IPS-15b (cell line): ENCODE data around the gene PPM1B.
"Not testable (repeated sequence)": the region's sequence is repeated elsewhere in the genome, so short reads cannot be mapped to it uniquely, and the experiment has no call there.

Source experiments
- H3K27me3 ChIP-seq: one replicate; pipeline ENCODE4 v1.6.1; 2013; ENCODE audit warnings: low read length; ENCODE audit not compliant: control insufficient read depth, insufficient read depth
- H3K36me3 ChIP-seq: one replicate; pipeline ENCODE4 v1.6.1; 2013; ENCODE audit warnings: low read length; ENCODE audit not compliant: control insufficient read depth, insufficient read depth
- H3K4me1 ChIP-seq: one replicate; pipeline ENCODE4 v1.6.1; 2013; ENCODE audit warnings: mild to moderate bottlenecking, low read length; ENCODE audit not compliant: control insufficient read depth, insufficient read depth
- H3K4me3 ChIP-seq: one replicate; pipeline ENCODE4 v1.5.1; 2013; ENCODE audit warnings: low read depth, low read length
- H3K9ac ChIP-seq: one replicate; pipeline ENCODE4 v1.6.1; 2013; ENCODE audit warnings: low read depth, mild to moderate bottlenecking, low read length
- H3K9me3 ChIP-seq: one replicate; pipeline ENCODE4 v1.6.1; 2013; ENCODE audit warnings: mild to moderate bottlenecking, low read length; ENCODE audit not compliant: control insufficient read depth, insufficient read depth

The PPM1B gene

DNA sequence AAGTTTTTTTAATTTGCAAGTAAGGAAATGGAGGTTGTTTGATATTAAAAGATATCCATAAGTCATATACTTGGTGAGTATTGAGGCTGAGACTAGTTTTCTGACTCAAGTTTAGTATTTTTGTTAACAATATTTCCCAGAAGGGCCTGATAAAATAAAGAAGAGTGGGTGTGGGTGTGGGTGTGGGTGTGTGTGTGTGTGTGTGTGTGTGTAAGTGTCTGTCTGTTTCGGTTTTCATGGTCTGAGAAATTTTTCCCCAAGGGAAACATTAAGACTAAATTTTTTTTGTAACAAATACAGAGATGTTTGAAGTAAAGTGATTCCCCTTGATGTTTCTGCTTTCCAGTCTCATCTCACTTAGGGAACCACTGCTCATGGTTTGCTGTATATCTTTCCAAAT, 36.5 kb downstream of the PPM1B start:
- H3K4me1 ChIP-seq = peaks cover 1% of the 10 kb centered on the region
- no peak overlapping the region for H3K9ac ChIP-seq
- H3K4me3 ChIP-seq = no peak overlapping the region
- peaks cover 3% of the 10 kb centered on the region for H3K36me3 ChIP-seq
- no peaks in the 10 kb centered on the region for H3K27me3 ChIP-seq
- H3K9me3 ChIP-seq = no peaks in the 10 kb centered on the region

DNA sequence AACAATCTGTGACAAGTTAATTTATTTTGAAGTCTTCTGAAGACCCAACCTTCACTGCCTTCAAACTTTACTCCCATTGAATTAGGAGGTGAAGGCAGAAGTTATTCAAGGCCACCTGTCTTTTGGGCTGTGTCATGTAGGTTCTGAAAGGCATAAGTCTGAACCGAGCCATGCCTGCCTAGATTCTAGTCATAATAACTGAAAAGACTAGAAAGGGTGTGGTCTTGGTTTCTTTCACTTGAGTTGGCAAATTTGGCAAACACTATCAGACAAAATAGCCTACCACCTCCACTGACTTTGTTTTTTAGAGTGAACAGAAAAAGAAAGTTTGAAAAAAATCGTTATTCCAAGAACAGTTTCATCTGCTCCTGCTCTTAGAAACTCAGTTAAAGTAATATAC, 38.4 kb downstream of the PPM1B start:
- Histone ChIP-seq H3K9ac (no peak overlapping the region), H3K9me3 (no peaks in the 10 kb centered on the region), H3K27me3 (no peaks in the 10 kb centered on the region), H3K4me1 (no peaks in the 10 kb centered on the region), H3K36me3 (no peaks in the 10 kb centered on the region), H3K4me3 (no peak overlapping the region)

DNA sequence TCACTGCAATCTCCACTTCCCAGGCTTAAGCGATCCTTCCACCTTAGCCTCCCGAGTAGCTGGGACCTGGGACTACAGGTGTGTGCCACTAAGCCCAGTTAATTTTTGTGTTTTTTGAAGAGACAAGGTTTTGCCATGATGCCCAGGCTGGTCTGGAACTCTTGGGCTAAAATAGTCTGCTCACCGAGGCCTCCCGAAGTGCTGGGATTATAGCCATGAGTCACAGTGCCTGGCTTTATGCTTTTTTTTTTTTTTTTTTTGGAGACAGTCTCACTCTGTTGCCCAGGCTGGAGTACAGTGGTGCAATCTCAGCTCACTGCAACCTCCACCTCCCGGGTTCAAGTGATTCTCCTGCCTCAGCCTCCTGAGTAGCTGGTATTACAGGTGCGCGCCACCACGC, 39.0 kb downstream of the PPM1B start:
- not testable (repeated sequence) for H3K9ac ChIP-seq, H3K9me3 ChIP-seq, H3K27me3 ChIP-seq, H3K4me1 ChIP-seq, H3K4me3 ChIP-seq, H3K36me3 ChIP-seq

- Histone ChIP-seq H3K4me3 (no peak overlapping the region), H3K36me3 (peaks cover 4% of the 10 kb centered on the region), H3K27me3 (no peaks in the 10 kb centered on the region), H3K9me3 (no peaks in the 10 kb centered on the region), H3K9ac (no peak overlapping the region), H3K4me1 (no peaks in the 10 kb centered on the region)
Measured at GRCh38 chr2:44210362-44210761, 41.7 kb downstream of the PPM1B start.

DNA sequence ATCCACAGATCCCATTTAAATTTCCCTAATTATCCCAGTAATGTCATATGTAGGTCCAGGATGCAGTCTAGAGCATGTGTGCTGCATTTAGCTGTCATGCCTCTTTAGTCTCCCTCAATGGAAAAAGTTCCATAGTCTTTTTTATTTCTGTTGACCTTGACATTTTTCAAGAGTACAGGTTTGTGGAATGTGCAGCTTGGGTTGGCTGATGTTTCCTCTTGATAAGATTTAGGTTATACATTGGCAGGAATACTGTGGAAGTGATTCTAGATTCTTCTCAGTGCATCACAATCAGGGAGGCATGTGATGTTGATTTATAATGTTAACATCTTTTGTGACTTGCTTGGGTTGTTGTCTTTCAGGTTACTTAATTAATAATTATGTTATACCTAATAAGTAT, 42.5 kb downstream of the PPM1B start:
- Histone ChIP-seq H3K36me3 (peaks cover 4% of the 10 kb centered on the region), H3K4me1 (no peaks in the 10 kb centered on the region), H3K4me3 (no peak overlapping the region), H3K9me3 (no peaks in the 10 kb centered on the region), H3K9ac (no peak overlapping the region), H3K27me3 (no peaks in the 10 kb centered on the region)

DNA sequence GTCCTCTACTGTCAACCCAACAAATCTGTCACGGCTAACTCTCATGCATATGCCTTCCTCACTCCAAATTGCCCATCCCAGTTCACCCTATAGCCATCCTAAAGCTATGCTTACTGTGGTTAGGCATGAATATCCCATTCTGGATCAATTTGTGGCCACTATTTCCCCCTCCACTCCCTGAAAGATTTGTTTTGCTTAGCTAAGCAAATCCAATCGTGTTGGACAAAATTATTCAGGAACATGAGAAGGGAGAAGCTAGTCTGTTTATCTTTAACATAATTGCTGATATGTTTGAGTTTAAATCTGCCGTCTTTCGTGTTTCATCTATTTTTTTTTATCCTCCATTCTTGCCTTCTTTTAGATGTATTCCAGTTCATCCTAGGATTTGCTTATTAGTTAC, 43.6 kb downstream of the PPM1B start:
- Histone ChIP-seq H3K27me3 (no peaks in the 10 kb centered on the region), H3K4me3 (no peak overlapping the region), H3K4me1 (no peaks in the 10 kb centered on the region), H3K9me3 (no peaks in the 10 kb centered on the region), H3K9ac (no peak overlapping the region), H3K36me3 (peaks cover 4% of the 10 kb centered on the region)

DNA sequence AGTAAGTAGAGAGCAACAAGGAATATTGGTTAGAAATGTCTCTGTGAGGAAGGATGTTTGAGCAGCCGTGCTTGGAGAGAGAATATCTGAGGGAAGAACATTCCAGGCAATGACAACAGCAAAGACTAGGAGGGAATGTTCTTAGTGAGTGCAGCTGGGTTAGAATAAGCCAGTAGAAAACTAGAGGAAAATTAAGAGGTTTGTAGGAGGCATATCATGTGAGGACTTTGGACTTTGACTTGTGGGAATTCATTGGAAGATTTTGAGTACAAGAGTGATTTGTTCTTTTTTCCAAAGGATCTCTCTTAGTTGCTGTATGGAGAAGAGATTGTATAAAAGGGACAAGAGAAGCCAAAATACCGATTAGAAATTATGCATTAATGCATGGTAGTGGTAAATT, 47.2 kb downstream of the PPM1B start:
- Histone ChIP-seq H3K4me1 (no peaks in the 10 kb centered on the region), H3K36me3 (peaks cover 4% of the 10 kb centered on the region), H3K9me3 (no peaks in the 10 kb centered on the region), H3K27me3 (no peaks in the 10 kb centered on the region), H3K9ac (no peak overlapping the region), H3K4me3 (no peak overlapping the region)

GRCh38 chr2:44218771-44219170, 50.1 kb downstream of the PPM1B start:
- Histone ChIP-seq H3K4me3 (no peak overlapping the region), H3K4me1 (no peaks in the 10 kb centered on the region), H3K9ac (no peak overlapping the region), H3K9me3 (no peaks in the 10 kb centered on the region), H3K27me3 (no peaks in the 10 kb centered on the region), H3K36me3 (no peaks in the 10 kb centered on the region)

- Histone ChIP-seq H3K9me3 (no peaks in the 10 kb centered on the region), H3K4me3 (no peak overlapping the region), H3K4me1 (no peaks in the 10 kb centered on the region), H3K9ac (no peak overlapping the region), H3K27me3 (no peaks in the 10 kb centered on the region), H3K36me3 (no peaks in the 10 kb centered on the region)
Measured at GRCh38 chr2:44226753-44227152, 58.1 kb downstream of the PPM1B start.

DNA sequence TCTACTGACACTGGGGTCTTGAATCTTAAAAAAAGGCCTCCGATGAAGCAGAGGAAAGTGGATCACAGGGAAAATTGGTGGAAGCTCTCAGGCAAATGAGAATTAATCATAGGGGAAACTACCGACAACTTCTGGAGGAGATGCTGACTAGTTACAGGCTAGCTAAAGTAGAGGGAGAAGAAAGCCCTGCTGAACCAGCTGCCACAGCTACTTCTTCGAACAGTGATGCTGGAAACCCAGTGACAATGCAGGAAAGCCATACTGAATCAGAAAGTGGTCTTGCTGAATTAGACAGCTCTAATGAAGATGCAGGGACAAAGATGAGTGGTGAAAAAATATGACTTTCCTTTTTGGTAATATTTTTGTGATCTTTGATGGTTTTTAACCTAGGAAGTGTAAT, 61.7 kb downstream of the PPM1B start:
- Histone ChIP-seq H3K4me3 (no peak overlapping the region), H3K27me3 (no peaks in the 10 kb centered on the region), H3K9me3 (no peaks in the 10 kb centered on the region), H3K4me1 (peaks cover 11% of the 10 kb centered on the region), H3K9ac (no peak overlapping the region), H3K36me3 (no peaks in the 10 kb centered on the region)

GRCh38 chr2:44233450-44234128, 64.9 kb downstream of the PPM1B start:
- H3K4me3 ChIP-seq = no peak overlapping the region
- H3K9me3 ChIP-seq = no peaks in the 10 kb centered on the region
- peaks cover 11% of the 10 kb centered on the region for H3K4me1 ChIP-seq
- H3K27me3 ChIP-seq = no peaks in the 10 kb centered on the region
- no peak overlapping the region for H3K9ac ChIP-seq
- H3K36me3 ChIP-seq = no peaks in the 10 kb centered on the region

- no peak overlapping the region for H3K9ac ChIP-seq
- H3K9me3 ChIP-seq = no peaks in the 10 kb centered on the region
- H3K4me3 ChIP-seq = no peak overlapping the region
- H3K4me1 ChIP-seq = peaks cover 11% of the 10 kb centered on the region
- no peaks in the 10 kb centered on the region for H3K27me3 ChIP-seq
- no peaks in the 10 kb centered on the region for H3K36me3 ChIP-seq
Measured at GRCh38 chr2:44237221-44237620, 68.5 kb downstream of the PPM1B start.
